NCI-H146 (cell line): Measurements from ENCODE around the gene TSPAN32.
"Not testable (repeated sequence)": the region's sequence is repeated elsewhere in the genome, so short reads cannot be mapped to it uniquely, and the experiment has no call there.

ENCODE experiments used
- DNase-seq: peaks from one replicate; lab custom pipeline; 2025; lab: John Stamatoyannopoulos, UW

TSPAN32 gene

DNA sequence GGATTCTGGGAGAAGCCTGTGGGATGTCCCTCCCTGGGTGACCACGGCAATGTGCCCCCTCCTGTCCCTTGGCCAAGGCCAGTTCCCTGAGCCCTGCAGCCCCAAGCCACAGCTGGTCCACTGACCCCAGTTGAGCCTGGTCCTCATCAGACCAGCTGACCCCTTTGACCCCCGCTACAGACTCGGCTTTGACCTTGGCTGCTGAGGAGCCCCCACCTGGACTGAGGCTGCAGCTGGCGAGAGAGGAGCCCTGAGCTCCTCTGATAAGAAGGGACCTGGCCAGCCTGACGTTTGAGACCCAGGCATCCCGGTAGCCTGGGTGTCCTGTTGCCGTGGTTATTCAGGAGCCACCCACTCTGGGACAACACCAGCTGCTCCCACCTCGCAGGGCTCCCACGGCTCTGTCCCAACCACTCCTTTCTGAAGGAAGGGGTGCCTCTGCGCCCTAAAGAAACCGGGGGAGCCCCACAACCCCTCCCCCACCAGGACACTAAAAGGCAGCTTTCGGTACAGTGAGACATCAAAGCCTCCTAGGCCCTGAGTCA, 34.4 kb upstream of the TSPAN32 start:
- DNase-seq, result no peak

GRCh38 chr11:2267851-2268728, 33.7 kb upstream of the TSPAN32 start:
- DNase-seq, result no peak

- peak; percentile 57 for DNase-seq
These were observed 32.8 kb upstream of the TSPAN32 start for GRCh38 chr11:2268729-2269600.

GRCh38 chr11:2269601-2270321, 32.1 kb upstream of the TSPAN32 start:
- peak; percentile 76 for DNase-seq

DNA sequence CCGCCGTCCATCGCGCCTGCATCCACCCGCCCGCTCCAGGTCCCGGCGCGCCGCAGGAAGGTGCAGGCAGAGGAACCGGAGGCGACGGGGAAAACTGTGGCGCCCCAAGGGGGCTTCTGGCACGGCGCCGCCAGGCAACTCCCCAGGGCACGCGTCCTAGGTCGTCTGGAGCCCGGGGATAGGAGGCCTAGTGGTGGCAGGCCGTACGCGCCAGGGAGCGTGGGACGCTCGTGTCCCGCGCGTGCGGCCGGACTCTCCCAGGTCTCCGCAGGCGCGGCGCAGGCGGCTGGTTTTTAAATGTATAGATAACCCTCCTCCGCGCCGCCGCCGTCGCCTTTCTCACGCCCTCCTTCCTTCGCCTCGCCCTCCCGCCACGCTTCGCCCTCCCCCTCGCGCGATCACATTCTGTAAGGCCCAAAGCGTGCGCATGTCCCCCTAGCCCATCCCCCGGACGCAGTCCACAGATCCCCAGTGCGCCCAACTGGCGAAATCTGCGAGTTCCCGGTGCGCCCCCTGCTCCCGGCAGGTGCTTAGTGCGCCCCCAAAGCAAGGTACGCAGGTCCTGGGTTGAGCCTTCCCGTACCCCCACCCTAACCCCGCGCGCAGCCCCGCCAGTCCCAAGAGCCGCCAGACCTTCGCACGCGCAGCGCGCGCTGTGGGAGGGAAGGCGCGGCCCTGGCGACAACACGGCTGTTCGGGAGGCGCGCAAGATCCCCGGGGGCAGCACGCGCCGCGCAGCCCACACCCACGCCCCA, 31.3 kb upstream of the TSPAN32 start, which contains the start of gene ASCL2:
ASCL2 (minus strand) TSS at position 267 of the 755 bp plus-strand sequence; CDS start at position 11, 256 bp downstream.
- no peak for DNase-seq

- DNase-seq, result no peak
These were observed 30.8 kb upstream of the TSPAN32 start for GRCh38 chr11:2271077-2271326.

DNA sequence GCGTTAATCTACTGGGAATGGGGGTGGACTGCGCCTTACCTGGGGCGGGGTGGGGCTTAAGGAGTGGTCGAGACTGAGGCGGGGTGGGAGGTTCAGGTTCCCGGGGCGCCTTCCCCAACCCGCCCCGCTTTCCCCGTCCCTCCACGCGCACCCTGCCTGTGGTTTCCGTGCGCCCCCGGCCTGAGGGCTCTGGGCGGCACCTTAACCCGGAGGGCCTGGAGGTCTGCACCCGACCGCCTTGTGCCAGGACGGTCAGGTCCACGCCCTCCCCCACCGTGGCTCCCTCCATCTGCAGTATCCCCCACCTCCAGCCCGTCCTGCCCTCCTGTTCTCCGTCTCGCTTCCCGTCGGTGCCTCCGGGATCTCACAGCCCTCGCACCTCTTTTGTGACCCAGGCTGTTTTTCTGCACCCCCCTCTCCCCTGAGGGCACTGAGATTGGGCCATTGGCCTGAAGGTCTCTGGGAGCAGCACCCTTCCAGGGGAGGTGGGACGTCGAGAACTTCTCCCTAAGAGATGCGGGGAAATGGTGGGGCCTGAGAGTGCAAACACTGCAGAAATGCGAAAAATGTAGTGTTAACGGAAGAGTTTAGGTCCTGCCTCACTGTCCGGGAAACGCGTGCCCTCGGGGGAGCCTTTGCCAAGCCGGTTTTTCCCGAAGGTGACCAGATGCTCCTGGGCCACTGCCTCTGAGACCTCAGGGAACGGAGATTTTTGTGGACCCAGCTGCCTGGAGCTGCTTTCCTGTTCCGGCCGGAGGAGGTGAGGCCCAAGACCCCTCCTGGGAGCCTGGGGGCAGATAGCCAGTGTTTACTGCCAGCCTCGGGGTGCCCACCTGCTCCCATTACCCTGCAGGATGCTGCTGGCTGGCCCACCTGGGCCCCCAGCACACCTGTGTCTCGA, 30.2 kb upstream of the TSPAN32 start:
- peak; percentile 74 for DNase-seq

DNA sequence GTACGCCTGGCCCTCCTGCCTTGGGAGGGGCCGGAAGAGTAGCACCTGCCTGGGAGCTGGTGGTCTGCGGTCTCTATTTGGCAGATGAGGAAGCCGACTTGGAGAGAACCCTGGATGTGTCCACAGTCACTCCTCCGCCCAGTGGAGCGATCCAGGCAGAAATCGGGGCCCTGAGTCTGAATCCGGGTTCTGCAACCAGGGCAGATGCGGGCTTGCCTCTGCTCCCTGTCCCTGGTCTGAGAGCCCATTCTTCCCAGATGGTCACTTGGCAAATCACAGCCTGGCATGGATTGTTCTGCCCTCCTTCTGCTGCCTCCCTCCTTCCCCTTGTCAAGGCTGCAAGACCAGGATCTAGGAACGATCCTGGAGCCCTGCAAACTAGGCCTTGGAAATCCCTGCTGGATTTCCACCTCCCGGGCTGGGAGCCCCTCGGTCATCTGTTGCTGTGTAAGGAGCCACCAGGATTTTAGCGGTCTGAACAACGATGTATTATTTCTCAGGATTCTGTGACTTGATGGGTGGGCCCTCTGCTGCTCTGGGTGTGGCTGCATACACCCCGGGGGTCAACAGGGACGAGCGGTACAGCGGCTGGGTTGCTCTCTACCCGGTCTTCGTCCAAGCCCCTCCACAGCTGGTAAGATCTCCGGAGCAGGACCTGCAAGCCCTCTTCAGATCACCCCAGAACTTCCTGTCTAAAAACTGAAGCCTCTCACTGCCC, 29.4 kb upstream of the TSPAN32 start:
- no peak for DNase-seq

- no peak for DNase-seq
These were observed 28.9 kb upstream of the TSPAN32 start for GRCh38 chr11:2272946-2273280.

GRCh38 chr11:2273311-2273710, 28.5 kb upstream of the TSPAN32 start:
- no peak for DNase-seq

DNA sequence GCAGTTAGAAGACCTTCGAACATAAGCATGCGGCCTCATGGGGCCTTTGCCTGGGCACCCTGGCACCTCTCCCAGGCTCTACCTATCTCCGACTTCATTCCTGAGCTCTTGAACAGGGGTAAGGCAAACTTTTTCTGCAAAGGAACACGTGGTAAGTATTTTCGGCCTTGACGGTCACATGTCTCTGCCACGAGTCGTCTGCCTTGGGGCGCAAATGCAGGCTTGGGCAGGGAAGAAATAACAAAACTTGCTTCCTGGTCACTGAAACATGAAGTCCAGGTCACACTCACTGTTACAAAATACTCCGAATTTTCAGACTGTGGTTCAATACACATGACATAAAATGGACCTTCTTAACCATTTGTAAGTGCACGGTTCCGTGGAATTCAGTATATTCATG, 28.0 kb upstream of the TSPAN32 start:
- no peak for DNase-seq

DNA sequence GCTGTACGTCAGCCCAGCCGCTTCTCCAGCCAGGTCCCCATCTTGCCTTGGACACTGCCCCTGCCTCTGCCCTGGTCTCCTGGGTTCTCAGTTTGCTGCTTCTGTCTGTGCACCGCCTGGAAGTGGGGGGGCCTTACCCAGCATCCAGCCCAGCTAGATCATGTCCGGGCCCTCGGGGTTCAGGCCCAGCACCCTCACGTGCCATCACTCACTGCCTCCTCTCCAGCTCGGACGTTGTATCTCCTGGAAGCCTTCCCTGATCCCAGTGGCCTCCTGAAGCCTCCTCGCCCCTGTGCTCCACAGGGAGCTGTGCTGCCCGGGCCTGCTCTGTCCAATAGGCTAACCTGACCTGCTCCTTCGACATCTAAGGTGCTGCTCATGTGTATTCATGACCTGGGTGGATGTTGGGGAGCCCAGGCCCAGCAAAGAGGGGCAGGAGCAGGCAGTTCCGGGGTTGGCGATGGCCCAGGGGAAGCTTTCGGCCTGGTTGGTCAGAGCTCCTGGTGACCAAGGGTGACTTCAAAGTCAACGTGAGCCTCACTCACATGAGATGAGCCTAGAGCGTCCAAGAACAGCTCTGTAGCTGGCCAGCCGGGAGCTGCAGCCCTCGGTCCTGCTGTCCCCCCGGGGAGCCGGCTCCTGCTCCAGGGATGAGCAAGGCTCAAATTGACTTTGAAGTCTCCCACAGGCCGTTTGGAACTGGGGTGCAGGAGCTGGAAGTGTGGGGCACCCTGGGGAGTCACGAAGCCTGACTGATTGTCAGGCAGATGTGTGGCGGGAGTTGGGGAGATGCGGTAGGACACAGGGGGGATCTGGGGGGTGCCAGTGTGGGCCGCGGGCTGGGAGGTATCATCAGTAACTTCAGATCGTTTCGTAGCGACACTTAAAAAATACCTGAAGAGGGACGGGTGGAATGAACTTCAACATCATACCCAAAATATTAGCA, 26.2 kb upstream of the TSPAN32 start:
- no peak for DNase-seq

GRCh38 chr11:2276280-2277007, 25.4 kb upstream of the TSPAN32 start:
- DNase-seq, result no peak

- DNase-seq, result no peak
These were observed 24.8 kb upstream of the TSPAN32 start for GRCh38 chr11:2277008-2277346.

- DNase-seq, result no peak
These were observed 23.8 kb upstream of the TSPAN32 start for GRCh38 chr11:2277933-2278523.

GRCh38 chr11:2280208-2280607, 21.6 kb upstream of the TSPAN32 start:
- no peak for DNase-seq

DNA sequence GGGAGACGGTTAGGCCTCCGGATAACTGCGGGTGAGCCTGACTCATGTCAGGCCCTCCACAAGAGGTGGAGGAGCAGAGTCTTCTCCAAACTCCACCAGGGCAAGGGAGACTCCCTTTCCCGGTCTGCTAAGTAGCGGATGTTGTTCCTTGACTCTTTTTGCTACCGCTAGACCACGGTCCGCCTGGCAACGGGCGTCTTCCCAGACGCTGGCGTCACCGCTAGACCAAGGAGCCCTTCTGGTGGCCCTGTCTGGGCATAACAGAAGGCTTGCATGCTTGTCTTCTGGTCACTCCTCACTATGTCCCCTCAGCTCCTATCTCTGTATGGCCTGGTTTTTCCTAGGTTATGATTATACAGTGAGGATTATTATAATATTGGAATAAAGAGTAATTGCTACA, 15.5 kb upstream of the TSPAN32 start:
- DNase-seq, result not testable (repeated sequence)

- no peak for DNase-seq
These were observed 14.7 kb upstream of the TSPAN32 start for GRCh38 chr11:2287091-2287490.
